K562 (cell line): Measurements from ENCODE around the gene NDFIP2. TPM values are rescaled to one million over a fixed set of nuclear protein-coding genes. Genes with fewer than 3 reads are reported as not detected.

ENCODE experiments used
- ATAC-seq: fragments of 200-7000 bp; cut with Tn5 transposase; 3 replicates; pipeline ENCODE4 v1.9.1; 2020; ENCODE audit warnings: moderate library complexity
- BruUV-seq: library from RNA; stranded (reverse); fragments of 400-500 nt; replicated peaks from 2 replicates; lab custom pipeline; 2021; lab: Mats Ljungman, UMichigan
- CTCF ChIA-PET: fragments of 300-600 bp; formaldehyde crosslinking; extraction: SDS; loops from one replicate; lab custom pipeline; 2021; ENCODE audit warnings: low intra/inter-chr PET ratio; lab: Yijun Ruan, JAX
- POLR2A ChIA-PET: fragments of 300-600, 350-650 bp; sonication (Branson Sonifier 250); formaldehyde crosslinking; extraction: SDS; loops from one replicate; lab custom pipeline; 2021; ENCODE audit warnings: antibody characterized with exemption, inconsistent platforms; lab: Yijun Ruan, JAX
- DNase-seq, 4 experiments: peaks; one replicate each; pipeline versions ENCODE4 v3.0.0 to v3.0.0-alpha.2; 2011 to 2018; ENCODE audit warnings: low spot score in 3 of 4, mixed read lengths in 3 of 4; ENCODE audit errors: extremely low read depth in 1 of 4
- FAIRE-seq: peaks from 2 replicates; lab custom pipeline; 2011; peaks lifted over from hg19 to GRCh38; lab: Jason Lieb, UNC
- H2AFZ ChIP-seq: 2 replicates; pipeline ENCODE4 v1.6.0; 2011; ENCODE audit warnings: low read depth, low read length, control low read depth, inconsistent platforms
- H3K27ac ChIP-seq: fragments of 200-600 bp; 3 replicates; pipeline ENCODE4 v1.8.0; 2011; ENCODE audit warnings: low read depth, mild to moderate bottlenecking, control low read depth, inconsistent platforms, low read length, moderate library complexity, mixed read lengths; ENCODE audit errors: extremely low read depth
- H3K27me3 ChIP-seq, 2 experiments: fragments of 300-600 bp in 1 of 2; 2 replicates in 1 of 2; 3 replicates in 1 of 2; pipeline versions ENCODE4 v1.6.0 to v1.8.0; 2011; ENCODE audit warnings: inconsistent platforms in 2 of 2, low read length in 2 of 2, mild to moderate bottlenecking in 1 of 2, mixed read lengths in 1 of 2, moderate library complexity in 1 of 2; ENCODE audit not compliant: control insufficient read depth in 2 of 2, insufficient read depth in 2 of 2
- H3K36me3 ChIP-seq: fragments of 300-600 bp; 3 replicates; pipeline ENCODE4 v1.8.0; 2011; ENCODE audit warnings: mild to moderate bottlenecking, low read length, inconsistent platforms; ENCODE audit not compliant: control insufficient read depth, insufficient read depth
- H3K4me1 ChIP-seq, 2 experiments: fragments of 200-600 bp in 1 of 2; replicated peaks in 1 of 2; 2 replicates in 1 of 2; 3 replicates in 1 of 2; pipeline versions ENCODE4 v1.5.1 to v1.8.0; 2011; ENCODE audit warnings: inconsistent platforms in 2 of 2, low read length in 2 of 2, mild to moderate bottlenecking in 1 of 2, mixed read lengths in 1 of 2, moderate library complexity in 1 of 2; ENCODE audit not compliant: control insufficient read depth in 2 of 2, insufficient read depth in 2 of 2
- H3K4me2 ChIP-seq: 2 replicates; pipeline ENCODE4 v1.6.1; 2011; ENCODE audit warnings: low read length, control low read depth, inconsistent platforms, mixed read lengths; ENCODE audit not compliant: insufficient read depth
- H3K4me3 ChIP-seq: fragments of 200-600 bp; sonication (generic), shearing (Covaris generic); 2 replicates; pipeline ENCODE4 v1.5.1; 2016; ENCODE audit warnings: control low read depth, inconsistent platforms
- H3K79me2 ChIP-seq: fragments of 200-600 bp; 3 replicates; pipeline ENCODE4 v1.8.0; 2011; ENCODE audit warnings: low read length, inconsistent platforms; ENCODE audit not compliant: control insufficient read depth, insufficient read depth
- H3K9ac ChIP-seq, 2 experiments: 2 replicates each; pipeline versions ENCODE4 v1.6.0 to v1.6.1; 2011; ENCODE audit warnings: low read depth in 2 of 2, low read length in 2 of 2, control low read depth in 1 of 2, inconsistent platforms in 1 of 2, mild to moderate bottlenecking in 1 of 2, mixed read lengths in 1 of 2; ENCODE audit not compliant: insufficient read depth in 1 of 2
- H3K9me1 ChIP-seq: one replicate; pipeline ENCODE4 v1.6.0; 2011; ENCODE audit warnings: inconsistent platforms, mild to moderate bottlenecking, low read length, moderate library complexity; ENCODE audit not compliant: control insufficient read depth, insufficient read depth
- H3K9me3 ChIP-seq: replicated peaks from 2 replicates; pipeline ENCODE4 v1.5.1; 2011; ENCODE audit warnings: low read depth, low read length, inconsistent platforms; ENCODE audit not compliant: control insufficient read depth, insufficient read depth
- H4K20me1 ChIP-seq: replicated peaks from 2 replicates; pipeline ENCODE4 v1.6.1; 2011; ENCODE audit warnings: low read length, inconsistent platforms, mixed read lengths; ENCODE audit not compliant: control insufficient read depth, insufficient read depth
- BCL6 ChIP-seq: fragments of 250-450 bp; sonication (Bioruptor Pico); IDR thresholded peaks from 2 replicates; pipeline ENCODE4 v1.4.0; 2020
- DNMT1 ChIP-seq: fragments of 450-650 bp; IDR thresholded peaks from 2 replicates; pipeline ENCODE4 v1.6.1; 2016; ENCODE audit warnings: antibody characterized with exemption, mild to moderate bottlenecking
- ETV1 ChIP-seq: fragments of 450-650 bp; conservative IDR thresholded peaks from 2 replicates; pipeline ENCODE4 v1.6.1; 2016; ENCODE audit warnings: missing genetic modification characterization, control low read depth, low read depth, missing compliant biosample characterization
- HEY1 ChIP-seq: fragments of 250-450 bp; sonication (Bioruptor Pico); IDR thresholded peaks from 2 replicates; pipeline ENCODE4 v1.5.0; 2020; ENCODE audit warnings: mild to moderate bottlenecking, moderate library complexity, borderline replicate concordance
- PRPF4 ChIP-seq: fragments of 200-400 bp; formaldehyde crosslinking; IDR thresholded peaks from one replicate; pipeline ENCODE4 v1.6.1; 2017; ENCODE audit warnings: low read length, low read depth, mild to moderate bottlenecking; ENCODE audit not compliant: insufficient read depth, poor library complexity, severe bottlenecking
- SMAD2 ChIP-seq: fragments of 150-350 bp; IDR thresholded peaks from 2 replicates; pipeline ENCODE4 v1.6.1; 2014; ENCODE audit warnings: low read depth, mild to moderate bottlenecking, low read length
- TCFL5 ChIP-seq: fragments of 250-450 bp; sonication (Bioruptor Pico); conservative IDR thresholded peaks from 2 replicates; pipeline ENCODE4 v1.6.1; 2021; ENCODE audit warnings: mild to moderate bottlenecking, moderate library complexity, matching md5 sums
- ZEB2 ChIP-seq: fragments of 450-650 bp; IDR thresholded peaks from 2 replicates; pipeline ENCODE4 v1.6.1; 2016
- ZNF121 ChIP-seq: sonication (generic); formaldehyde crosslinking; conservative IDR thresholded peaks from 2 replicates; pipeline ENCODE4 v1.8.0; 2022; ENCODE audit warnings: missing genetic modification reagents
- ZNF311 ChIP-seq: fragments of 250-450 bp; sonication (Bioruptor Pico); IDR thresholded peaks from 2 replicates; pipeline ENCODE4 v1.4.0; 2020; ENCODE audit warnings: mild to moderate bottlenecking, moderate library complexity
- WGBS: fragments of 100-300 bp; shearing (Covaris generic); methylation state at CpG from one replicate; pipeline ENCODE4 v1.1.6; 2016; ENCODE audit warnings: low coverage, mixed read lengths; ENCODE audit not compliant: insufficient coverage; ENCODE audit errors: missing lambda C conversion rate; 5-methylcytosine and 5-hydroxymethylcytosine counted together
- in situ Hi-C: fragments of 300-500 bp; cut with MboI; formaldehyde crosslinking; loops from 4 replicates; pipeline ENCODE4 v1.15.0; 2018; ENCODE audit warnings: inconsistent platforms, mixed read lengths
- intact Hi-C: fragments of 100-400 bp; cut with micrococcal nuclease; formaldehyde crosslinking; loops from 2 replicates; pipeline ENCODE4 v1.14.2; 2022
- polyA plus RNA-seq, 8 experiments: library from polyadenylated mRNA; depleted of rRNA in 4 of 8; stranded (reverse) in 5 of 8; unstranded in 3 of 8; fragments of >200 nt; fragmentation: Nextera tagmentation in 2 of 8; fragmentation: Illumina TruSeq in 1 of 8; extraction: Ambion mirVana in 2 of 8; extraction: Trizol in 1 of 8; gene quantifications; 2 replicates each; pipeline versions ENCODE4 v1.2.1 to v1.2.3, GENCODE V29; 2011 to 2014; ENCODE audit warnings: inconsistent platforms in 1 of 8, missing spikeins in 1 of 8
- total RNA-seq, 7 experiments: library from RNA; depleted of rRNA in 6 of 7; stranded (reverse); fragments of >200 nt in 6 of 7; fragmentation: Illumina TruSeq in 2 of 7; extraction: Trizol in 2 of 7; gene quantifications; 2 replicates each; pipeline versions ENCODE4 v1.2.1 to v1.2.3, GENCODE V29; 2011 to 2021; ENCODE audit warnings: low replicate concordance in 1 of 7
- TF ChIP-seq, protein P1 (sequence below): sonication (generic); IDR thresholded peaks from 2 replicates; pipeline ENCODE4 v1.6.1; 2016
- TF ChIP-seq, protein P2 (sequence below): sonication (generic); formaldehyde crosslinking; IDR thresholded peaks from 2 replicates; pipeline ENCODE4 v1.8.0; 2022; ENCODE audit warnings: mild to moderate bottlenecking, low read depth, missing genetic modification reagents
- TF ChIP-seq, protein P3 (sequence below): fragments of 250-450 bp; sonication (Bioruptor Pico); IDR thresholded peaks from 2 replicates; pipeline ENCODE4 v1.4.0; 2020; ENCODE audit warnings: borderline replicate concordance
- TF ChIP-seq, protein P4 (sequence below): fragments of 250-450 bp; sonication (Bioruptor Pico); IDR thresholded peaks from 2 replicates; pipeline ENCODE4 v1.8.0; 2022; ENCODE audit warnings: inconsistent platforms, mild to moderate bottlenecking, moderate library complexity, borderline replicate concordance
- TF ChIP-seq, protein P5 (sequence below): fragments of 450-650 bp; IDR thresholded peaks from one replicate; pipeline ENCODE4 v1.6.1; 2018; ENCODE audit warnings: mild to moderate bottlenecking, moderate library complexity; ENCODE audit not compliant: partially characterized antibody

Gene NDFIP2
- total and polyA plus RNA-seq, 9 of the 15 experiments (the other 6 are each of a cell fraction or from before 2014, with no cell fraction given) = 13.4 to 54.4 (median 27.8) TPM

DNA sequence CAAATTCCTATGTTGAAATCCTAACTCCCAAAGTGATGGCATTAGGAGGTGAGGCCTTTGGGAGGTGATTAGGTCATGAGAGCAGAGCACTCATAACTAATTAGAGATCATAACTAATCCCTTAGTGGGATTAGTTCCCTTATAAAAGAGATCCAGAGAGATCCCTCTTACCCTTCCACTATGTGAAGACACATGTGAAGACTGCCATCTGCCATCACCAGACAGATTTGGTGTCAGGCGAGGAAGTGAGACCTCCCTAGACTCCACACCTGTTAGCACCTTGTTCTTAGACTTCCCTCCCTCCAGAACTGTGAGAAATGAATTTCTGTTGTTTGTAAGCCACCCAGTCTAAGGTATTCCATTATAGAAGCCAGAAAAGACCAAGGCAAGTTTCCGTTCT, 112.2 kb downstream of the NDFIP2 start:
- DNase-seq (no peak), FAIRE-seq (no peak), ATAC-seq (no peak)
- intact Hi-C loops (no loop called here), in situ Hi-C loops (no loop called here)
- Histone ChIP-seq H3K79me2 (no peaks in the 10 kb centered on the region), H2AFZ (no peak overlapping the region), H3K9me1 (no peaks in the 10 kb centered on the region), H4K20me1 (no peaks in the 10 kb centered on the region), H3K9me3 (no peaks in the 10 kb centered on the region), H3K4me2 (no peak overlapping the region), H3K36me3 (no peaks in the 10 kb centered on the region), H3K27me3 (no peaks in the 10 kb centered on the region), H3K4me1 (no peaks in the 10 kb centered on the region), H3K27ac (no peak overlapping the region), H3K4me3 (no peak overlapping the region), H3K9ac (no peak overlapping the region)
- BruUV-seq = no TSS peak
- 0% methylated on average over 2 of the region's 2 CpGs for WGBS
- CTCF ChIA-PET = no interaction called here
- POLR2A ChIA-PET = no interaction called here
- TF ChIP-seq DNMT1 (no peak), SMAD2 (no peak), ZNF121 (CRISPR knock-in tag) (no peak), TCFL5 (CRISPR knock-in tag) (no peak), BCL6 (no peak), ETV1 (no peak), PRPF4 (no peak), ZEB2 (no peak), HEY1 (CRISPR knock-in tag) (no peak), ZNF311 (no peak)
- TF ChIP-seq, protein P1, sequence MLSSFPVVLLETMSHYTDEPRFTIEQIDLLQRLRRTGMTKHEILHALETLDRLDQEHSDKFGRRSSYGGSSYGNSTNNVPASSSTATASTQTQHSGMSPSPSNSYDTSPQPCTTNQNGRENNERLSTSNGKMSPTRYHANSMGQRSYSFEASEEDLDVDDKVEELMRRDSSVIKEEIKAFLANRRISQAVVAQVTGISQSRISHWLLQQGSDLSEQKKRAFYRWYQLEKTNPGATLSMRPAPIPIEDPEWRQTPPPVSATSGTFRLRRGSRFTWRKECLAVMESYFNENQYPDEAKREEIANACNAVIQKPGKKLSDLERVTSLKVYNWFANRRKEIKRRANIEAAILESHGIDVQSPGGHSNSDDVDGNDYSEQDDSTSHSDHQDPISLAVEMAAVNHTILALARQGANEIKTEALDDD = no peak
- TF ChIP-seq, protein P2, sequence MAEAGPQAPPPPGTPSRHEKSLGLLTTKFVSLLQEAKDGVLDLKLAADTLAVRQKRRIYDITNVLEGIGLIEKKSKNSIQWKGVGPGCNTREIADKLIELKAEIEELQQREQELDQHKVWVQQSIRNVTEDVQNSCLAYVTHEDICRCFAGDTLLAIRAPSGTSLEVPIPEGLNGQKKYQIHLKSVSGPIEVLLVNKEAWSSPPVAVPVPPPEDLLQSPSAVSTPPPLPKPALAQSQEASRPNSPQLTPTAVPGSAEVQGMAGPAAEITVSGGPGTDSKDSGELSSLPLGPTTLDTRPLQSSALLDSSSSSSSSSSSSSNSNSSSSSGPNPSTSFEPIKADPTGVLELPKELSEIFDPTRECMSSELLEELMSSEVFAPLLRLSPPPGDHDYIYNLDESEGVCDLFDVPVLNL = no peak
- TF ChIP-seq, protein P3, sequence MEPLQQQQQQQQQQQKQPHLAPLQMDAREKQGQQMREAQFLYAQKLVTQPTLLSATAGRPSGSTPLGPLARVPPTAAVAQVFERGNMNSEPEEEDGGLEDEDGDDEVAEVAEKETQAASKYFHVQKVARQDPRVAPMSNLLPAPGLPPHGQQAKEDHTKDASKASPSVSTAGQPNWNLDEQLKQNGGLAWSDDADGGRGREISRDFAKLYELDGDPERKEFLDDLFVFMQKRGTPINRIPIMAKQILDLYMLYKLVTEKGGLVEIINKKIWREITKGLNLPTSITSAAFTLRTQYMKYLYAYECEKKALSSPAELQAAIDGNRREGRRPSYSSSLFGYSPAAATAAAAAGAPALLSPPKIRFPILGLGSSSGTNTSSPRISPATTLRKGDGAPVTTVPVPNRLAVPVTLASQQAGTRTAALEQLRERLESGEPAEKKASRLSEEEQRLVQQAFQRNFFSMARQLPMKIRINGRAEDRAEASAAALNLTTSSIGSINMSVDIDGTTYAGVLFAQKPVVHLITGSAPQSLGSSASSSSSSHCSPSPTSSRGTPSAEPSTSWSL = no peak
- TF ChIP-seq, protein P4, sequence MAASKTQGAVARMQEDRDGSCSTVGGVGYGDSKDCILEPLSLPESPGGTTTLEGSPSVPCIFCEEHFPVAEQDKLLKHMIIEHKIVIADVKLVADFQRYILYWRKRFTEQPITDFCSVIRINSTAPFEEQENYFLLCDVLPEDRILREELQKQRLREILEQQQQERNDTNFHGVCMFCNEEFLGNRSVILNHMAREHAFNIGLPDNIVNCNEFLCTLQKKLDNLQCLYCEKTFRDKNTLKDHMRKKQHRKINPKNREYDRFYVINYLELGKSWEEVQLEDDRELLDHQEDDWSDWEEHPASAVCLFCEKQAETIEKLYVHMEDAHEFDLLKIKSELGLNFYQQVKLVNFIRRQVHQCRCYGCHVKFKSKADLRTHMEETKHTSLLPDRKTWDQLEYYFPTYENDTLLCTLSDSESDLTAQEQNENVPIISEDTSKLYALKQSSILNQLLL (CRISPR knock-in tag) = no peak
- TF ChIP-seq, protein P5, sequence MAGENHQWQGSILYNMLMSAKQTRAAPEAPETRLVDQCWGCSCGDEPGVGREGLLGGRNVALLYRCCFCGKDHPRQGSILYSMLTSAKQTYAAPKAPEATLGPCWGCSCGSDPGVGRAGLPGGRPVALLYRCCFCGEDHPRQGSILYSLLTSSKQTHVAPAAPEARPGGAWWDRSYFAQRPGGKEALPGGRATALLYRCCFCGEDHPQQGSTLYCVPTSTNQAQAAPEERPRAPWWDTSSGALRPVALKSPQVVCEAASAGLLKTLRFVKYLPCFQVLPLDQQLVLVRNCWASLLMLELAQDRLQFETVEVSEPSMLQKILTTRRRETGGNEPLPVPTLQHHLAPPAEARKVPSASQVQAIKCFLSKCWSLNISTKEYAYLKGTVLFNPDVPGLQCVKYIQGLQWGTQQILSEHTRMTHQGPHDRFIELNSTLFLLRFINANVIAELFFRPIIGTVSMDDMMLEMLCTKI = no peak
